GM19438 (cell line): ENCODE results near the gene FZD2.
"Not testable (repeated sequence)": the region's sequence is repeated elsewhere in the genome, so short reads cannot be mapped to it uniquely, and the experiment has no call there.

ENCODE experiments used
- ATAC-seq: cut with Tn5 transposase; IDR thresholded peaks from one replicate; pipeline ENCODE4 v1.9.1; 2021; ENCODE audit warnings: low read depth; ENCODE audit not compliant: unreplicated experiment

Gene FZD2

DNA sequence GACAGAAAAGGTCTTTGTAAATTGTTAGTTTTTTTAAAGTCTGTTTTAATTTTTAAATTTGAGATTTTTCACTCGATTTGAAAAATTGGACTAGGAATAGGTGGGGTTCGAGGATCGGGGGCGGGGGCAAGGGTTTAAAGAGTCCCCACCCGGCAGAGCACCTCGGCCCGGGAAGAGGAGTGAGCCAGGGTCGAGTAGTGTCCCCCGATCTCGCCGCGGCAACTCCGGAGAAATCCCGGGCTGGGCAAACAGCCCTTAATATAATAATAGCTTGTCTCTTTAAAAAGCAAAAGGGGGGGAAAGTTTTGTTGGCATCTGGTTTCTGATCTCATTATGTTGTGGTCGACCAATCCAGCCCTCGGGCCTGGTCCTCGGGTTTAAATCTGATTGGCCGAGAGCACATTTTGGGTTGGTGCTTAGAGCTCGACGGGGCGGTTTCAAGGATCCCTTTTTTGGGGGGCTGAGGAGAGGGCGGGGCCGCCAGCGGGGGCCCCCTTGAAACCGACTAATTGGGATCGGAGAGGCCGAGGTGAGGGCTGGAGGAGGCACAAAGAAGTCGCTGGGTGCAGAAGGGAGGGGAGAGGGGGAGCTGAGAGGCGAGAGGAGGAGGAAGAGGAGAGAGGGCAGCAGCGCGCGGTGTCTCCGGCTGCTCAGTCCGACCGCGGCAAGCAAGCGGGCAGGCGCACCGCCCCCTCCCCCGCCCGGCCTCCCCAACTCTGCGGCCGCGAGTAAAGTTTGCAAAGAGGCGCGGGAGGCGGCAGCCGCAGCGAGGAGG lies at the start of gene FZD2:
Gene FZD2 (plus strand): TSS at position 653 of the 775 bp plus-strand sequence. CDS start 205 bp downstream, outside the sequence.
- peak; percentile 75 for ATAC-seq

DNA sequence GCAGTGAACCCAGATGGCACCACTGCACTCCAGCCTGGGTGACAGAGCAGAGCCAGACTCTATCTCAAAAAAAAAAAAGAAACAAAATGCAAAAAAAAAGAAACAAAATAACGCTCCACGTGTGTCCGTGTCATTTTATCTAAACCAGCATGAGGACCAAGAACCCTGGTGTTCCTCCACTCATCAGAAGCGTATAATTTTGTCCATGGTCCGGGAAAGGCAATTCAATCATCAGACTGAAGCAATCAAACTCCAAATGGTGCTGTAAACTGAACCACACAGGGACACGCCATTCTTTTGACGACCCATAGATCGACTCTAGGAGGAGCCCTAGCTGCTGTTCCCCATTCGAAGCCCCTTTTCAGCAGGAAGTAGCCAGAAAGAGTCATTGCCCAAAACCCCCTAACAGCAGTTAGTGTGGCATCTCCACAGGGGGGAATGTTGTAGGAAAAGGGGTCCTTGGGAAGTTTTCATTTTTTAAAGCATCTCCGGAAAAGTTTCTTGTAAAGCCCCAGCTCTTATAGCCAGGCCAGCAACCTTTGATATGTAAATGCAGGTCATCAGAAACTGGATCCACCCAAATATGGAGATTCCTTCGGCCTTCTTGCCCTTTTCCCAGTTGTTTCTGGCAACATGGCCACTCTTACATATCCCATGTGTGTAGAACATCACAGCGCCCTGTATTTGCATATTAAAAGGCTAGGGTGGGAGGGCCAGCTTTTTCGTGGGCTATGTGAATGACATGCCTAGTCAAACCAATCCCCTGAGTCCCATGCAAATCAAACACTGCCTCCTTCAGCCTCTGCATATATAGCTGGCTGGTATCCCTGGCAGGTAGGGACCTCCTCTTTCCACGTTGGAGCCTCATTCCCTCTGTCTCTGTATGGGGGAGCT lies 45.8 kb upstream of the FZD2 start:
- ATAC-seq: not testable (repeated sequence)

DNA sequence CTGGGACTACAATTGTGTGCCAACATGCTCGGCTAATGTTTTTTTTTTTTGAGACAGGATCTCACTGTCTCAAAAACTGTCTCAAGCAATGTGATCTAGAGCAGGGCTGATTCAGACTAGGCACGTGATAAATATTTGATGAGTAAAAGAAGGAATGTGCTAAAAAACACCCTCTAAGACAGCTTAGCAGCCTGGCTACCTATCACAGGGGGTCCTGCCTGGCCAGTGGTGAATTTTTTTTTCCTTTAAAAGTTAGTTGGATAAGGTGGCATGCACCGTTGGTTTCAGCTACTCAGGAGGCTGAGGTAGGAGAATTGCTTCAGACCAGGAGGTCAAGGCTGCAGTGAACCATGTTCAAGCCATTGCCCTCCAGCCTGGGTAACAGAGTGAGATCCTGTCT lies 39.3 kb upstream of the FZD2 start:
- ATAC-seq: no peak

DNA sequence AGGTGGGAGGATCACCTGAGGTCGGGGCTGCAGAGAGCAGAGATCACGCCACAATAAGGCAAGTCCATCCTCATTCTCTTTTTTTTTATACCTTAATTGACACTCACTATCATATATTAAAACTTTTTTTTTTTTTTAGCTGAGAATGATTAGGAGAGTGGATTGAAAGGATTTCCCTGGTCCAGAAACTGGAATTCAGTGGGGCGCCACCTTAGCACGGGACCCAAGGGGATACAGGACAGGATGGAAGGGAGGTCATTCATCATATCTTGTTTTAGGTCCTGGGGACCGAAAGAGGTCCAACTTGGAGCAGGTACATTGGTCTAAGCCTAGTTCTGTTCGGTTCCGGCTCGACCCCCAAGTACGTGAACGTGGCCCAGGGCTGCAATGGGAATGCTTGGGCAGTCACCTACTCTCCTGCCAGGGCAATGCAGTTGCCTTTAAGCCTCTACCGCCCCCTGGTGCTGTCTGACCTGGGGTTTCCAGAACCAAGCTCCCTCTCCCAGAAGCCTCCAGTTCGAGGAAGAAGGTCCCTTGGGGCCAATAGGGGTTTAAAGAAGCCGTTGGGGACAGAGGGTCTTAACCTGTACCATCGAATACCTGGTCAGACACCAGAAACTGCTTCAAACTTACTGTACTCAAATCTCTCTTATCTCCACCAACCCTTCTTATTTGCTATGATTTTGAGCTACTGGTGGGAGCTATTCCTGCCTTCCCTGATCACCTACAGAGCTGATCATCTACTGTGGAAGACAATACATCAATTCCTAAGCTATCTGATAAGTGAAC lies 34.2 kb upstream of the FZD2 start:
- ATAC-seq: no peak

DNA sequence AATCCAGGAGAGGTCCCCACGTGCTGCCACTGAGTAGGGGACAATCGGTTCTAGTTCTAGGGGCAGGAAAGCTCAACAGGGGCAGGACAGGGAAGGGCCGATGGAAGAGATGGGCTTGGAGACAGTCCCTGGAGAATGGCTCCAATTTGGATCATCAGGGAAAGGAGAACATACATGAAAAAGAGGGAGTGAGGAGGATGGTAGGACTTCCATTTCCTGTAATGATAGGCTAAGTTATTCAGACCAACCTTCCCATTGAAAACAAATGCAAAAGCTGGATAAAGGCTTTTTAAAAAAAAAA lies 33.7 kb upstream of the FZD2 start:
- ATAC-seq: no peak

DNA sequence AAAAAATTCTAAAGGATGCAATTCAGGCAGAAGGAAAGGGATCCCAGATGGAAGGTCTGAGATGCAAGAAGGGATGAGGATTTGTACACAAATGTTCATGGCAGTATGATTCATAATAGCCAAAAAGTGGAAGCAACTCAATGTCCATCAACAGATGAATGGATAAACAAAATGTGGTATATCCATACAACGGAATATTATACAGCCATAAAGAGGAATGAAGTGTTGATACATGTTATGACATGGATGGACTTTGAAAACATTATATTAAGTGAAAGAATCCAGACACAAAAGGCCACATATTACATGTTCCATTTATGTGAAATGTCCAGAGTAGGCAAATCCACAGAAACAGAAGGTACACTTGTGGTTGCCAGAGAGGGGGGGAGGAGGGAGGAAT lies 30.2 kb upstream of the FZD2 start:
- no peak for ATAC-seq

DNA sequence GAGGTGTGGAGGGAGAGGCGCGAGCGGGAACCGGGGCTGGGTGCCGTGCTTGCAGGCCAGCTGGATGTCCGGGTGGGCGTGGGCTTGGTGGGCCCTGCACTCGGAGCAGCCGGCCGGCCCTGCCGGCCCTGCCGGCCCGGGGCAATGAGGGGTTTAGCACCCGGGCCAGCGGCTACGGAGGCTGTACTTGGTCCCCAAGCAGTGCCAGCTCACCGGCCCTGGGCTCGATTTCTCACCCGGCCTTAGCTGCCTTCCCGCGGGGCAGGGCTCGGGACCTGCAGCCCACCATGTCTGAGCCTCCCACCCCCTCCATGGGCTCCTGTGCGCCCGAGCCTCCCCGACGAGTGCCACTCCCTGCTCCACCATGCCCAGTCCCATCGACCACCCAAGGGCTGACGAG lies 29.3 kb upstream of the FZD2 start:
- no peak for ATAC-seq

DNA sequence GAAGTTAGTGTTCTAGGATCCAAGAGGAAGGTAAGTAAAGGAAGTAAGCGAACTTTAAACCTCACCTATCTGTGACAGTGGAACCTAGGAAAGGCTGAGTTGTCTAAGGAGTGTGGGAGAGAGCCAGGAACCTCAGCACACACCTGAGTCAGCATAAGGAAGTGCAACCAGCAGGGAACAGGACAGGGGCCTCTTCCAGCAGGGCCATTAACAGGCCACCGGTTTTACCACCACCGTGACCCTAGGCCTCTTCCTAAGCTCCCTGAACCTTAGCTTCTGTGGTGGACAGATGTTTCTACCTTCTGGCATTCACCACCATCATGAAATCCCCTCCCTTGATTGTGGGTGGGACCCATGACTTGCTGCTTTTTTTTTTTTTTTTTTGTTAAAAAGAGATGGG lies 27.4 kb upstream of the FZD2 start:
- no peak for ATAC-seq

DNA sequence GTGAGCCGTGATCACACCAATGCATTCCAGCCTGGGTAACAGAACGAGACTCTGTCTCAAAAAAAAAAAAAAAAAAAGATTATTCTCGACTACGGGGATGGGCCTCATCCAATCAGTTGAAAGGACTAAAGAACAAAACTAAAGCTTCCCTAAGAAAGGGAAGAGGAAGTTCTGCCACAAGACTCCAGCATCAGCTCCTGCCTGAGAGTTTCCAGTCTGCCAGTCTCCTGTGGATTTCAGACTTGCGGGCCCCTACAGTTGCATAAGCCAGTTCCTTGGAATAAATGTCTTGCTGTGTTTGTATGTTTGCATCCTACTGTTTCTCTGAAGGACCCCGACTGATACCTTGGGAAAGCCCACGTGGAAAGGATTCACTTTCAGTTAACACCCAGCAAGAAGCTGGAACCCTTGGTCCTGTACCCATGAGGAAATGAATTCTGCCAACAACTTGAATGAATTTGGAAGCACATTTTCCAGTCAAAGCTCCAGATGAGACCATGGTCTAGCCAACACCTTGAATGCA lies 26.3 kb upstream of the FZD2 start:
- no peak for ATAC-seq

DNA sequence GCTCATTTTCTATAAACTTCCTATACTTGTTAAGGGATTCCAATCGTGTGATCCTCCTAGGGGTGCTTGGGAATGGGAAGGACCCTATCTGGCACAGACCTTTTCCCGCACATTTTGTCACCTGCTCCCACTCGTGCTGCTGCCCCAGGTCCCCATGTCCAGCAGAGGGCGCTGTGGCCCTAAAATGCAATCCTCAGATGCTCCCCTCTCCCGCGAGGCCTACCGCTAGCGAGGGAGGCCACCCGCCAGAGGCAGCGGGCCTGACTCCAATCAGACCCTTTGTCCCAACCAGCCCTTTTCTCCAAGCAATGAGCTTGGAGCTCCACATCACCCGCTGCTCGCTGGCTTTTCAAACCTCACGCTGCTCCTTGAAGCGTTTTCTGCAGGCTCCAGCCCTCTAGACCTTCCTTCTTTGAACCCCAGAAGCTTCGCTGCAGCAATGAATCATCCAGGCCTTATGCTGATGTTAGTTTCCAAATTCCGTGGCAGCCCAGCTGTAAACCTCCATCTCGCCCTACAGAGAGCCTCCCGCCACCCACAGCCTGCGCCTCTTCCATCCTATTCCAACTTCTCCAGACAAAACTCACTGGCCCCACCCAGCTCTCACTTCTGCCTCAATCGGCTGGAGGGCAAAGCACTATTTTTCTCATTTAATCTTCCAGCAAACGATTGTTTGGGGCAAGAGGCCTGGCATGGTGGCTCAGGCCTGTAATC lies 23.6 kb upstream of the FZD2 start:
- ATAC-seq: peak; percentile 75

DNA sequence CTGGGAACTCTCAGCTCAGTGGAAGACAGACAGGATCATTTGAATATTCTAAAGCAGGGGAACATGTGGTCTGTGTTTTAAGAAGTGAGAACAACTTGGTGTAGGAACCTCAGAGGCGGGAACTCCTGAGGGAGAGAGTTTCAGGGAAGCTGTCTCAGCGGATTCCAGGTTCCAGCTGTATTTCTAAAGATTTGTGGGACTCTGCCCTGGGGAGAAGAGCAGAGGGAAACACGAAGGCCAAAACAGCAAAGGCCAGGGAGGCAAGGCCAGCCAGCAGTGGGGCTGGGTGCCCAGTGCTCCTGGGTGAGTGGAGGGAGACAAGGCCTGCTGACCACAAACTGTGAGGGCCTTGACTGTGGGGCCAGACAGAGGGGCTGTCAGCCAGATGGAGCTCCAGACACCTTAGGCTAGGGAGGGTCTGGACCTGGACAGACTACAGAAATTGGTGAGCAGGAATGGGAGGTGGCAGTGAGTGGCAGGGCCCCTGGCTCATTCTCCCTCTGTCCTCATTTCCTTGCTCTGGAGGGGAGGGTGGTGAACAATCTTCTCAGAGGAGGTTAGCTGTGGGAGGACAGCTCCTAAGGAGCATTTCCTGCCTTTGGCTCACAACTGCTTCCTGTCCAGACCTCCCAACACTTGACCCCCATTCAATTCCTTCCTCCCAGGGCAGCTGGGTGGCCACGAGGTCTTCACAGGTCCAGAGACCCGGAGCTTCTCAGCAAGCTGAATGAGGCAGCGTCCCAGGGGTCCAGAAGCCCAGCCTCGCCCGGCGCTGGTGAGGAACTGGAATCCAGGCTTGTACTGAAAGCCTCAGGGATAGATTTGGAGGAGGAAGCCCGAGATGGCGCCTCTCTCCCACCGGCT lies 21.0 kb upstream of the FZD2 start:
- no peak for ATAC-seq

DNA sequence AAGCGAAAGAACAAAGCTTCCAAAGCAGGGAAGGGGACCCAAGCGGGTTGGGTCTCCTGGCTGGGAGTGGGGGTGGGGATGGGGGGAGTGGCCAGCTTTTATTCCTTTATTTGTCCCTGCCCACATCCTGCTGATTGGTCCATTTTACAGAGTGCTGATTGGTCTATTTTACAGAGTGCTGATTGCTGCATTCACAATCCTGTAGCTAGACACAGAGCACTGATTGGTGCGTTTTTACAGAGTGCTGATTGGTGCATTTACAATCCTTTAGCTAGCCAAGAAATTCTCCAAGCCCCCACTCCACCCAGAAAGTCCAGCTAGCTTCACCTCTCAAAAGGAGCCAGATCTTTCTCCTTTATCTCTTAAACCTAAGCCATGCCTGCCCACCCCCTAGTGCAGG lies 19.4 kb upstream of the FZD2 start:
- ATAC-seq: not testable (repeated sequence)

DNA sequence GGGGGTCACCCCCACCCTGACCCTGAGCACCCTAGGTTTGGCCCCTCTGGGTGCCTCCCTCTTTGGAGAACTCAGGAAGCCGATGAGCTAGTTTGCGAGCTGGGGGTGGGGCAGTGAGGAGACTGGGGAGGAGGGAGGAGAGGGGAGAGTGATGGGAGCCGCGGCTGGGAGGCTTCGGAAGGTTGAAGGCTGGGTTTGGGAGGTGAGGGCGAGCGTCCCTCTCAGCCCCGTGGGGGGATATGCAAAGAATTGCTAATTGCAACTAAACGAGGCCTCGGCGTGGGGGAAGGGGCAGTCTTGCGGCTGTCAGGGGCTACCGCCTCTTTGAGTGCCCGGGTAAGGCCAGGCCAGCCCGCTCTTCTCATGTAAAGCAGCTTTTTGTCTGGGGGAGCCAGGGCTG lies 17.6 kb upstream of the FZD2 start:
- ATAC-seq: no peak

DNA sequence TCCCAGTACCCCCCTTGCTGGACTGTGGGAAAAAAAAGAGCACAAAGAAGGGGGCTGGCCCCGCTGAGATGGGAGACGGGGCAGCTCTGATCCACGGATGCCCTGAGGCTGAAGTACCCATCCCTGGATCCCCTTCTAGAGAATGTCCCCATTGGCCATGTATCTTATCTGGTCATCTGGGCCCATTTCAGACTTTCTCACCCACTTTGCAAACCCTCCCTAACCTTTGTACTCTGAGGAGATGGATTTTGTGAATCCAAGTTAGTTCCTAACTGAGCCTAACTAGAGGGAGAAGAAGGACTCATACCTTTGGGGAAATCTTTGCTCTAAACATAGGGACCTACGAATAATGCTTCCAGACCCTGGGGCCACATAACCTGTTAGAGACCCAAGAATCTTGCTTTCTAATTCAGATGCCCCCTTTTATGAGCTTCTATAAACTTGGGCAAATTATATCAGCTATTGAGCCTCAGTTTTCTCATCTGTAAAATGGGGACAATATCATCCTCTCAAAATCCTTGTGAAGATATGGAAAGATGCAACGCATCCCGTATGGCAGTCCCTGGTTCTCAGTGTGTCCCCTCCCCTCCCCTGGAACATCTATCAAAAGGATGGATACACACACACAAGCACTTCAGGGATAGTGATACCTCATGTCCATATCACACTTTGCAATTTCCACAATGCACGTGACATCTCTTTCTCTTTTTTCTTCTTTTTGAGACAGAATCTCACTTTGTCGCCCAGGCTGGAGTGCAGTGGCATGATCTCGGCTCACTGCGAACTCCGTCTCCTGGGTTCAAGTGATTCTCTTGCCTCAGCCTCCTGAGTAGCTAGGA lies 16.8 kb upstream of the FZD2 start:
- ATAC-seq: no peak

DNA sequence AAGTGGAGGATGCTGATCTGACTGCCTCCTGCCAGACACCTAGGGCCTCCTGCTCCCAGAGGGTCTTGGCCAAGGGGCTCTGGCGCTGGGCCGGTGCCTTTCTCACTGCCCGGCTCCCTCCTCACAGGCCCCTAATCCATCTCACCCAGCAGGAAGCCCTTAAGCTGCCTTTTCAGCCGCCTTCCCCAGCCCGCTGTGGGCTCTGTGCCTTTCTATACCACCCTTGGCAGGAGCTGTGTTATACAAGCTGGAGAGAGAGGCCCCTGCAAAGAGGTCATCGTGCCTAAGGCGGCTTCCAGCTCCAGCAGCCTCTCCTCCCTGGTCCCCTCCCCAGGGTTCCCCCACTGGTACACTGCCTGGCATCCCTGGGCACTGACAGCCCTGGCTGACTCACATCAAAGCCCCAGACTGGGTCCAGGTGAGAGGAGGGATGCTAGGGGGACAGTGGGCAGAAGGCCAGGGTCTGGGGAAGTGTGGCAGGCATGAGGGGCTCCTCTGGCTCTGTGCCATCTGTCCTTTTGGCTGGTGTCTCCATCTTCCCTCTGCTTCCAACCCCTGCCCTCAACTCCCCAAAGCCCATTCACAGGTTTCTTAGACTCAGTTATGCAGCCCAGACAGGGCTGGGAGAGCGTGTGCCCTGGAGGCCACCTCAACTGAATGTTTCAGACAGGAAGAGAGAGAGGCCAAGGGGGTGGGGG lies 15.3 kb upstream of the FZD2 start:
- ATAC-seq: no peak

DNA sequence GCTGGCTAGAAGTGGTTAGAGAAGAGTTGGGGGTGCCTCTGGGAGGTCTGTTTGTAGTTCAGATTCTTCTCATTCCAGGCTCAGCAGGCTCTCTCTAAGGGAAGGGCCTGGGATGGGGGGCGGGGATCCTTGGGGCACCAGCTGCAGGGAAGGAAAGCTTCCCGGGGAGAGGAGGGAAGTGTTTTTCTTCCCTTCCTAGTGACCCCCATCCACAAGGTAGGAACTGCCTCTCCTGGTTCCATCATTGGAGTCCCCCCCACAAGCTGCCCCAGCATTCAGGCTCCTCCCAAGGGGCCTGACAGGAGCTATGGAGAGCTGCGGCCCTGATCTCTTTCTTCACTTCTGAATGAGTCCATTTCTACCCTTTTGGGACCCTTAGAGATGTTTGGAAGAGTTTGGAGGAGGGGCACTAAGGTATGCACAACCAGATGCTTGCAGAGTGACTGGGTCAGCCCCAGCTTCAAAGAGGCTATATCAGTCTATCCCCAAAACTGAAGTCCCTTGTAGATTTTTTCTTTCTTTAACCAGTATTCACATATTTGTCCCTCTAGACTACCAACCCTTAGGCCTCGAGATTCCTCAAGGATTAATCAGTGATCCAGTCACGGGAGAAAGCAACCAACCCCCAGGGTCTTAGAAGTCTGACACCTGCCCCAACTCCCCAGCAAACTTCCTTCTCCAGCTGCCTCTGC lies 13.9 kb upstream of the FZD2 start:
- no peak for ATAC-seq

DNA sequence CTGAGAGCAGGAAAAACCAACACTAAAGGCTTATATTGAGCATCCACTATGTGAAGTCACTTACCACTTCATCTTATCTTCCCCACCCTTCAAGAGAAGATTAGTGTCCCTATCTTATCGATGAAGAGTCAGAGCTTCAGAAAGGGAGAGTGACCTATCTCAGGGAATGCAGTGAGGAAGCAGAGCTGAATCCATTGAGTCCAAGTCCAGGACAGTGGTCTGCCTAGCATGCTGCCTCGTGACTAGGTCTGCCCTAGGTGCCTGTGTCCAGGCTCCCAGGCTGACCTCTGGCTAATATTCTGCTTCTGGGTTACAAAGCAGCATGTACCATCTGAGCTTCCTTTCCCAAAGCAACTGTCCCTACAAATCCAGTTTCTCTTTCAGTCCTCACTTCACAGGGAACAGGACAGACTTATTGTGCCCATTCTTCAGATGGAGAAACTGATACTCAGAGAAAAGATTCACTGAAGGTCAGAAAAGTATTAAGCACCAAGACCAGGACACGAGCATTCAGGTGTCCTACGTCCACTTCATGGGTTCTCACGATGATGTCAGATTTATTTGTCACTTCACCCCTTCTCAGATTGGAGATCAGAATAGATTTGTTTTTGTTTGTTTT lies 13.3 kb upstream of the FZD2 start:
- no peak for ATAC-seq
